ENCODE results near the gene ARHGAP25.

GRCh38 chr2:68847751-68848150 is 113.1 kb downstream of the ARHGAP25 start:
- TF ChIP-seq CTCF (IDR thresholded peaks at IDR 0.05) (no peak), EZH2 (IDR thresholded peaks at IDR 0.05) (no peak), EZH2phosphoT487 (IDR thresholded peaks at IDR 0.05) (no peak)
